WTC11 (cell line): ENCODE results near the gene WRAP53. TPM values are rescaled to one million over a fixed set of nuclear protein-coding genes. Genes with fewer than 3 reads are reported as not detected.

Experiments used
- ATAC-seq: fragments of 200-7000 bp; cut with Tn5 transposase; 2 replicates; pipeline ENCODE4 v1.10.0; 2021; ENCODE audit warnings: mild to moderate bottlenecking, moderate library complexity
- CTCF ChIA-PET: fragments of 300-600 bp; sonication (Branson Sonifier 250); formaldehyde crosslinking; loops from one replicate; lab custom pipeline; 2021; ENCODE audit warnings: antibody characterized with exemption; lab: Charles Lee
- POLR2A ChIA-PET: fragments of 350-600 bp; sonication (Branson Sonifier 250); formaldehyde crosslinking; loops from one replicate; lab custom pipeline; 2021; ENCODE audit warnings: antibody characterized with exemption; lab: Charles Lee
- DNase-seq: peaks from one replicate; pipeline ENCODE4 v3.0.0; 2021; ENCODE audit warnings: low spot score
- H3K27ac Mint-ChIP-seq: 2 replicates; pipeline ENCODE4 v1.8.0; 2021; ENCODE audit warnings: mixed read lengths
- H3K27me3 Mint-ChIP-seq: 2 replicates; pipeline ENCODE4 v1.8.0; 2021; ENCODE audit warnings: low read depth, mild to moderate bottlenecking, moderate library complexity, mixed read lengths
- H3K36me3 Mint-ChIP-seq: 2 replicates; pipeline ENCODE4 v1.8.0; 2021; ENCODE audit warnings: mixed read lengths
- H3K4me1 Mint-ChIP-seq: 2 replicates; pipeline ENCODE4 v1.8.0; 2022; ENCODE audit warnings: mixed read lengths
- H3K4me3 Mint-ChIP-seq: 2 replicates; pipeline ENCODE4 v1.8.0; 2021; ENCODE audit warnings: mild to moderate bottlenecking, moderate library complexity, mixed read lengths
- H3K9me3 Mint-ChIP-seq: 2 replicates; pipeline ENCODE4 v1.8.0; 2021; ENCODE audit warnings: mixed read lengths
- FOXP1 ChIP-seq: sonication (generic); formaldehyde crosslinking; IDR thresholded peaks from 2 replicates; pipeline ENCODE4 v1.8.0; 2022; ENCODE audit warnings: missing genetic modification reagents, mild to moderate bottlenecking, moderate library complexity, borderline replicate concordance
- HMGA2 ChIP-seq: fragments of 250-450 bp; sonication (Bioruptor Pico); IDR thresholded peaks from 2 replicates; pipeline ENCODE4 v1.4.0; 2021; ENCODE audit warnings: mild to moderate bottlenecking, moderate library complexity
- NFATC4 ChIP-seq: fragments of 250-450 bp; sonication (Bioruptor Pico); IDR thresholded peaks from 2 replicates; pipeline ENCODE4 v1.9.0; 2021; ENCODE audit warnings: mild to moderate bottlenecking
- NFE2L1 ChIP-seq: sonication (generic); formaldehyde crosslinking; IDR thresholded peaks from 2 replicates; pipeline ENCODE4 v1.8.1; 2023; ENCODE audit warnings: missing genetic modification reagents
- NR2C2 ChIP-seq: sonication (generic); formaldehyde crosslinking; IDR thresholded peaks from 2 replicates; pipeline ENCODE4 v1.8.0; 2022; ENCODE audit warnings: mild to moderate bottlenecking, missing genetic modification reagents
- RELA ChIP-seq: sonication (generic); formaldehyde crosslinking; IDR thresholded peaks from 2 replicates; pipeline ENCODE4 v1.8.1; 2022; ENCODE audit warnings: missing genetic modification reagents, mild to moderate bottlenecking, borderline replicate concordance
- SMAD3 ChIP-seq: sonication (generic); formaldehyde crosslinking; IDR thresholded peaks from 2 replicates; pipeline ENCODE4 v1.8.0; 2022; ENCODE audit warnings: missing genetic modification reagents, mild to moderate bottlenecking, borderline replicate concordance
- SMAD4 ChIP-seq: sonication (generic); formaldehyde crosslinking; IDR thresholded peaks from 2 replicates; pipeline ENCODE4 v1.8.0; 2022; ENCODE audit warnings: mild to moderate bottlenecking, missing genetic modification reagents
- ZBTB21 ChIP-seq: sonication (generic); formaldehyde crosslinking; IDR thresholded peaks from 2 replicates; pipeline ENCODE4 v1.8.1; 2023; ENCODE audit warnings: mild to moderate bottlenecking, missing genetic modification reagents, borderline replicate concordance
- ZNF423 ChIP-seq: fragments of 250-450 bp; sonication (Bioruptor Pico); IDR thresholded peaks from 2 replicates; pipeline ENCODE4 v2.1.2; 2022; ENCODE audit warnings: mild to moderate bottlenecking, moderate library complexity
- total RNA-seq: library from RNA; stranded (reverse); gene quantifications from 3 replicates; pipeline ENCODE4 v1.2.3, GENCODE V29; 2021
- TF ChIP-seq, protein P1 (sequence below): sonication (generic); formaldehyde crosslinking; IDR thresholded peaks from 2 replicates; pipeline ENCODE4 v1.8.1; 2022; ENCODE audit warnings: low read depth, missing genetic modification reagents, borderline replicate concordance
- TF ChIP-seq, protein P2 (sequence below): sonication (generic); formaldehyde crosslinking; IDR thresholded peaks from 2 replicates; pipeline ENCODE4 v1.8.1; 2022; ENCODE audit warnings: mild to moderate bottlenecking, moderate library complexity, missing genetic modification reagents
- TF ChIP-seq, protein P3 (sequence below): fragments of 250-450 bp; sonication (Bioruptor Pico); IDR thresholded peaks from 2 replicates; pipeline ENCODE4 v1.9.0; 2021; ENCODE audit warnings: moderate library complexity, mild to moderate bottlenecking, inconsistent platforms, borderline replicate concordance
- TF ChIP-seq, protein P4 (sequence below): sonication (generic); formaldehyde crosslinking; IDR thresholded peaks from 2 replicates; pipeline ENCODE4 v1.8.0; 2023; ENCODE audit warnings: missing genetic modification reagents, mild to moderate bottlenecking, borderline replicate concordance
- TF ChIP-seq, protein P5 (sequence below): fragments of 250-450 bp; sonication (Bioruptor Pico); IDR thresholded peaks from 2 replicates; pipeline ENCODE4 v1.8.0; 2021; ENCODE audit warnings: mild to moderate bottlenecking
- TF ChIP-seq, protein P6 (sequence below): sonication (generic); formaldehyde crosslinking; IDR thresholded peaks from 2 replicates; pipeline ENCODE4 v1.8.1; 2022; ENCODE audit warnings: mild to moderate bottlenecking, missing genetic modification reagents, moderate library complexity, borderline replicate concordance
- TF ChIP-seq, protein P7 (sequence below): sonication (generic); formaldehyde crosslinking; IDR thresholded peaks from 2 replicates; pipeline ENCODE4 v1.8.0; 2022; ENCODE audit warnings: mild to moderate bottlenecking, missing genetic modification reagents
- TF ChIP-seq, protein P8 (sequence below): fragments of 250-450 bp; sonication (Bioruptor Pico); IDR thresholded peaks from 2 replicates; pipeline ENCODE4 v2.1.2; 2022; ENCODE audit warnings: mild to moderate bottlenecking, moderate library complexity

WRAP53 gene
- total RNA-seq, 1 experiment from 2014 or later: 37.2 TPM

DNA sequence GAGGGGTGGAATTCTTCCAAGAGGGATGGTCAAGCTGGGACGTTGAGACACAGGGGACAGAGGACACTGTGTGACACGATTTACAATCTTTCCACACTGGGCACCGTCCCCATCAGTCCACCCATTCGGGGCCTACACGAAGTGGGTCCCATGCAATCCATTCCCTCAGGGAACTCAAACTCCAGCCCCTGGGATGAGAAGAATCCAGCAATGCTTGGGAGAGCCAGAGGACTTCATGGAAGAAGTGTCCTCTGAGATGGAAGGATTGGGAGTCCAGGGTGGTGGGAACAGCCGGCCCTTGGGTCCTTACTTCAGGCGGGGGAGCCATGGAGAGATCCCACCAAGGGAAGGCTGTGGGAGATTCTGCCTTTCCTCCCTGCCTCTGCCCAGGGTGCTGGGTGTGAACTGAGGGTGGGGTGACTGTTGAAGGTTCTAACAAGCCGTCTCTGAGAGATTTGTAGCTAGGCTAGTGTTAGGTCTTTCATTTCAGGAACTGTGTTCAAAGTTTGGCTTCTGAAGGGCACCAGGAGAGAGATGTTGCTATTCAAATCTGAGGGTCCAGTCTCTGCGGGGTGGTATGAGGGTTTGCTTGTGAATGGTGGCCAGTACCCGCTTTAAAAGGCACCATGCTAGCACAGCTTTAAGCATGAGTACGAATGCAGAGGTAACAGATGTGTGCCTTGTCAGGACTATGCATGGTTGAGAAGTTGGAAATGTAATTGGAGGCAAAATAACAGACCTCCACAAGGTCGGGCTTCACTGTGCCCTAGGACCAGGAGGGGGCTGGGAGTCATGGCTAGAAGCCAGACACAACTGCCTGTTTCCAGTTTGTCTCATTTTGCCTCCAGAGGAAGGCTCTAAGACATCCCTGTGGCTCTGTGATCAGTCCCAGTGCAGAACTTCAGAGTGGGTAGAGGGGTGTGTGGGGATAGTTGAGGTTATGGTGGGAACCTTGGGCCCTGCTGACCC is 35.6 kb upstream of the WRAP53 start:
- ATAC-seq: no peak
- POLR2A ChIA-PET: interaction anchor here (1.5 to 3.8 kb wide), 4 partner anchors 24 to 69 kb away, joined by 5 to 80 read pairs (median 10); partner anchors contain the start of genes MPDU1, SOX15, TP53 and WRAP53
- peaks cover 47% of the 10 kb centered on the region for H3K27me3 Mint-ChIP-seq
- H3K9me3 Mint-ChIP-seq: no peaks in the 10 kb centered on the region
- H3K4me1 Mint-ChIP-seq: peaks cover 53% of the 10 kb centered on the region
- H3K27ac Mint-ChIP-seq: no peak overlapping the region; the same call in 1 of the 2 replicates
- TF ChIP-seq, protein P1, sequence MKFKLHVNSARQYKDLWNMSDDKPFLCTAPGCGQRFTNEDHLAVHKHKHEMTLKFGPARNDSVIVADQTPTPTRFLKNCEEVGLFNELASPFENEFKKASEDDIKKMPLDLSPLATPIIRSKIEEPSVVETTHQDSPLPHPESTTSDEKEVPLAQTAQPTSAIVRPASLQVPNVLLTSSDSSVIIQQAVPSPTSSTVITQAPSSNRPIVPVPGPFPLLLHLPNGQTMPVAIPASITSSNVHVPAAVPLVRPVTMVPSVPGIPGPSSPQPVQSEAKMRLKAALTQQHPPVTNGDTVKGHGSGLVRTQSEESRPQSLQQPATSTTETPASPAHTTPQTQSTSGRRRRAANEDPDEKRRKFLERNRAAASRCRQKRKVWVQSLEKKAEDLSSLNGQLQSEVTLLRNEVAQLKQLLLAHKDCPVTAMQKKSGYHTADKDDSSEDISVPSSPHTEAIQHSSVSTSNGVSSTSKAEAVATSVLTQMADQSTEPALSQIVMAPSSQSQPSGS: no peak
- TF ChIP-seq ZBTB21 (CRISPR knock-in tag): no peak
- TF ChIP-seq, protein P2, sequence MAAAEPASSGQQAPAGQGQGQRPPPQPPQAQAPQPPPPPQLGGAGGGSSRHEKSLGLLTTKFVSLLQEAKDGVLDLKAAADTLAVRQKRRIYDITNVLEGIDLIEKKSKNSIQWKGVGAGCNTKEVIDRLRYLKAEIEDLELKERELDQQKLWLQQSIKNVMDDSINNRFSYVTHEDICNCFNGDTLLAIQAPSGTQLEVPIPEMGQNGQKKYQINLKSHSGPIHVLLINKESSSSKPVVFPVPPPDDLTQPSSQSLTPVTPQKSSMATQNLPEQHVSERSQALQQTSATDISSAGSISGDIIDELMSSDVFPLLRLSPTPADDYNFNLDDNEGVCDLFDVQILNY (CRISPR knock-in tag): no peak
- TF ChIP-seq SMAD4 (CRISPR knock-in tag): no peak
- TF ChIP-seq, protein P3, sequence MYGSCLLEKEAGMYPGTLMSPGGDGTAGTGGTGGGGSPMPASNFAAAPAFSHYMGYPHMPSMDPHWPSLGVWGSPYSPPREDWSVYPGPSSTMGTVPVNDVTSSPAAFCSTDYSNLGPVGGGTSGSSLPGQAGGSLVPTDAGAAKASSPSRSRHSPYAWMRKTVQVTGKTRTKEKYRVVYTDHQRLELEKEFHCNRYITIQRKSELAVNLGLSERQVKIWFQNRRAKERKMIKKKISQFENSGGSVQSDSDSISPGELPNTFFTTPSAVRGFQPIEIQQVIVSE (CRISPR knock-in tag): no peak
- TF ChIP-seq, all 79 proteins: peak for 0
- Mint-ChIP-seq H3K36me3 (peaks cover 25% of the 10 kb centered on the region), H3K4me3 (peak overlapping the region; percentile 71)
- CTCF ChIA-PET: interaction anchor here (1.0 to 7.5 kb wide), 5 partner anchors 18 to 64 kb away, joined by 3 to 88 read pairs (median 29); partner anchors contain the start of genes TP53 and WRAP53
- DNase-seq: no peak

DNA sequence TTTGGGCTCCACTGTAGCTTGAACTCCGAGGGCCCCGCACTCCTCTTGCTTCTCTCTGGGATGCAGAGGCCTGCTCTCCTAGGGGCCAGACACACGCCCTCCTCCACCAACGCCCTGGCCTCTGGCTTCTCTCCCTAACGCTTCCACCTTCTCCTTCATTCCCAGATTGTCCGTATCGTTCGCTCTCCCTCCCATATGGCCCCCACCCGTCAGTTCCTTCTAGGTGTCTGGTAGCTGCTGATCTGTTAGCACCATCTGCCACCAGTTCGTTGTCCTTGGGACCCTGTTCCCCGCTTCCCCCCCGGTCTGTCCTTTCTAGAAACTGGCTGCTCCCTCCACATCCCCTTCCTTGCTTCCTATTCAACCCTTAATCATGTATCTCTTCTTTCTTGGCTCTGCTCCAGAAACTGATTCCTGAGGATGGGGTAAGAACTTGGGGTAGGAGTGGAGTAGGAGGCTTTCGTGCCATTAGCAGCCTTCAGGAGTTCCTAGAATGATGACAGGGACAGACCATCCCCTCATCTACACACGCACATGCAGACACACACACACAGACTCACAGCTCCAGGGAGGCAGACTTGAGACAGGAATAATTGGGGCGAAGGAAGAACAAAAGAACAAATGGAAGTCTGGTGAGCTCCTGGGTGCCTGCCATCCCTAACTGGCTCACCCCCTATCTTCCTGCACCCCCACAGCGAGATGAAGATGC is 33.3 kb upstream of the WRAP53 start:
- Mint-ChIP-seq H3K36me3 (peaks cover 28% of the 10 kb centered on the region), H3K9me3 (no peaks in the 10 kb centered on the region), H3K4me1 (peaks cover 54% of the 10 kb centered on the region), H3K27ac (no peak overlapping the region), H3K4me3 (no peak overlapping the region), H3K27me3 (peaks cover 28% of the 10 kb centered on the region)
- ChIA-PET POLR2A (no interaction called here), CTCF (interaction anchor here (1.1 to 7.5 kb wide), 7 partner anchors 13 to 62 kb away, joined by 4 to 88 read pairs (median 17); partner anchors contain the start of genes DNAH2, EFNB3, SHBG and TP53)
- DNase-seq (no peak), ATAC-seq (no peak)
- TF ChIP-seq, protein P4, sequence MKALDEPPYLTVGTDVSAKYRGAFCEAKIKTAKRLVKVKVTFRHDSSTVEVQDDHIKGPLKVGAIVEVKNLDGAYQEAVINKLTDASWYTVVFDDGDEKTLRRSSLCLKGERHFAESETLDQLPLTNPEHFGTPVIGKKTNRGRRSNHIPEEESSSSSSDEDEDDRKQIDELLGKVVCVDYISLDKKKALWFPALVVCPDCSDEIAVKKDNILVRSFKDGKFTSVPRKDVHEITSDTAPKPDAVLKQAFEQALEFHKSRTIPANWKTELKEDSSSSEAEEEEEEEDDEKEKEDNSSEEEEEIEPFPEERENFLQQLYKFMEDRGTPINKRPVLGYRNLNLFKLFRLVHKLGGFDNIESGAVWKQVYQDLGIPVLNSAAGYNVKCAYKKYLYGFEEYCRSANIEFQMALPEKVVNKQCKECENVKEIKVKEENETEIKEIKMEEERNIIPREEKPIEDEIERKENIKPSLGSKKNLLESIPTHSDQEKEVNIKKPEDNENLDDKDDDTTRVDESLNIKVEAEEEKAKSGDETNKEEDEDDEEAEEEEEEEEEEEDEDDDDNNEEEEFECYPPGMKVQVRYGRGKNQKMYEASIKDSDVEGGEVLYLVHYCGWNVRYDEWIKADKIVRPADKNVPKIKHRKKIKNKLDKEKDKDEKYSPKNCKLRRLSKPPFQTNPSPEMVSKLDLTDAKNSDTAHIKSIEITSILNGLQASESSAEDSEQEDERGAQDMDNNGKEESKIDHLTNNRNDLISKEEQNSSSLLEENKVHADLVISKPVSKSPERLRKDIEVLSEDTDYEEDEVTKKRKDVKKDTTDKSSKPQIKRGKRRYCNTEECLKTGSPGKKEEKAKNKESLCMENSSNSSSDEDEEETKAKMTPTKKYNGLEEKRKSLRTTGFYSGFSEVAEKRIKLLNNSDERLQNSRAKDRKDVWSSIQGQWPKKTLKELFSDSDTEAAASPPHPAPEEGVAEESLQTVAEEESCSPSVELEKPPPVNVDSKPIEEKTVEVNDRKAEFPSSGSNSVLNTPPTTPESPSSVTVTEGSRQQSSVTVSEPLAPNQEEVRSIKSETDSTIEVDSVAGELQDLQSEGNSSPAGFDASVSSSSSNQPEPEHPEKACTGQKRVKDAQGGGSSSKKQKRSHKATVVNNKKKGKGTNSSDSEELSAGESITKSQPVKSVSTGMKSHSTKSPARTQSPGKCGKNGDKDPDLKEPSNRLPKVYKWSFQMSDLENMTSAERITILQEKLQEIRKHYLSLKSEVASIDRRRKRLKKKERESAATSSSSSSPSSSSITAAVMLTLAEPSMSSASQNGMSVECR (CRISPR knock-in tag): no peak
- TF ChIP-seq, protein P5, sequence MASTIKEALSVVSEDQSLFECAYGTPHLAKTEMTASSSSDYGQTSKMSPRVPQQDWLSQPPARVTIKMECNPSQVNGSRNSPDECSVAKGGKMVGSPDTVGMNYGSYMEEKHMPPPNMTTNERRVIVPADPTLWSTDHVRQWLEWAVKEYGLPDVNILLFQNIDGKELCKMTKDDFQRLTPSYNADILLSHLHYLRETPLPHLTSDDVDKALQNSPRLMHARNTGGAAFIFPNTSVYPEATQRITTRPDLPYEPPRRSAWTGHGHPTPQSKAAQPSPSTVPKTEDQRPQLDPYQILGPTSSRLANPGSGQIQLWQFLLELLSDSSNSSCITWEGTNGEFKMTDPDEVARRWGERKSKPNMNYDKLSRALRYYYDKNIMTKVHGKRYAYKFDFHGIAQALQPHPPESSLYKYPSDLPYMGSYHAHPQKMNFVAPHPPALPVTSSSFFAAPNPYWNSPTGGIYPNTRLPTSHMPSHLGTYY: no peak
- no peak for TF ChIP-seq HMGA2
- TF ChIP-seq NR2C2 (CRISPR knock-in tag): no peak
- TF ChIP-seq NFE2L1 (CRISPR knock-in tag): no peak
- TF ChIP-seq FOXP1 (CRISPR knock-in tag): no peak
- TF ChIP-seq, protein P6, sequence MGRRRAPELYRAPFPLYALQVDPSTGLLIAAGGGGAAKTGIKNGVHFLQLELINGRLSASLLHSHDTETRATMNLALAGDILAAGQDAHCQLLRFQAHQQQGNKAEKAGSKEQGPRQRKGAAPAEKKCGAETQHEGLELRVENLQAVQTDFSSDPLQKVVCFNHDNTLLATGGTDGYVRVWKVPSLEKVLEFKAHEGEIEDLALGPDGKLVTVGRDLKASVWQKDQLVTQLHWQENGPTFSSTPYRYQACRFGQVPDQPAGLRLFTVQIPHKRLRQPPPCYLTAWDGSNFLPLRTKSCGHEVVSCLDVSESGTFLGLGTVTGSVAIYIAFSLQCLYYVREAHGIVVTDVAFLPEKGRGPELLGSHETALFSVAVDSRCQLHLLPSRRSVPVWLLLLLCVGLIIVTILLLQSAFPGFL (CRISPR knock-in tag): no peak
- TF ChIP-seq RELA: no peak
- TF ChIP-seq ZNF423 (CRISPR knock-in tag): no peak
- TF ChIP-seq, protein P7, sequence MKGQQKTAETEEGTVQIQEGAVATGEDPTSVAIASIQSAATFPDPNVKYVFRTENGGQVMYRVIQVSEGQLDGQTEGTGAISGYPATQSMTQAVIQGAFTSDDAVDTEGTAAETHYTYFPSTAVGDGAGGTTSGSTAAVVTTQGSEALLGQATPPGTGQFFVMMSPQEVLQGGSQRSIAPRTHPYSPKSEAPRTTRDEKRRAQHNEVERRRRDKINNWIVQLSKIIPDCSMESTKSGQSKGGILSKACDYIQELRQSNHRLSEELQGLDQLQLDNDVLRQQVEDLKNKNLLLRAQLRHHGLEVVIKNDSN: no peak
- no peak for TF ChIP-seq SMAD3 (CRISPR knock-in tag)
- TF ChIP-seq NFATC4: no peak
- TF ChIP-seq, protein P8, sequence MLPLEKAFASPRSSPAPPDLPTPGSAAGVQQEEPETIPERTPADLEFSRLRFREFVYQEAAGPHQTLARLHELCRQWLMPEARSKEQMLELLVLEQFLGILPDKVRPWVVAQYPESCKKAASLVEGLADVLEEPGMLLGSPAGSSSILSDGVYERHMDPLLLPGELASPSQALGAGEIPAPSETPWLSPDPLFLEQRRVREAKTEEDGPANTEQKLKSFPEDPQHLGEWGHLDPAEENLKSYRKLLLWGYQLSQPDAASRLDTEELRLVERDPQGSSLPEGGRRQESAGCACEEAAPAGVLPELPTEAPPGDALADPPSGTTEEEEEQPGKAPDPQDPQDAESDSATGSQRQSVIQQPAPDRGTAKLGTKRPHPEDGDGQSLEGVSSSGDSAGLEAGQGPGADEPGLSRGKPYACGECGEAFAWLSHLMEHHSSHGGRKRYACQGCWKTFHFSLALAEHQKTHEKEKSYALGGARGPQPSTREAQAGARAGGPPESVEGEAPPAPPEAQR (CRISPR knock-in tag): no peak
